ENCODE results near the gene TAS1R3. TPM values are rescaled to one million over a fixed set of nuclear protein-coding genes. Genes with fewer than 3 reads are reported as not detected.
A peak's percentile ranks its signal among the peaks of the same experiment; 100 is the strongest.
"Not testable (repeated sequence)": the region's sequence is repeated elsewhere in the genome, so short reads cannot be mapped to it uniquely, and the experiment has no call there.

Gene TAS1R3
- total RNA-seq, 3 donors from 2014 or later: 0.15 to 0.29 (median 0.19) TPM

DNA sequence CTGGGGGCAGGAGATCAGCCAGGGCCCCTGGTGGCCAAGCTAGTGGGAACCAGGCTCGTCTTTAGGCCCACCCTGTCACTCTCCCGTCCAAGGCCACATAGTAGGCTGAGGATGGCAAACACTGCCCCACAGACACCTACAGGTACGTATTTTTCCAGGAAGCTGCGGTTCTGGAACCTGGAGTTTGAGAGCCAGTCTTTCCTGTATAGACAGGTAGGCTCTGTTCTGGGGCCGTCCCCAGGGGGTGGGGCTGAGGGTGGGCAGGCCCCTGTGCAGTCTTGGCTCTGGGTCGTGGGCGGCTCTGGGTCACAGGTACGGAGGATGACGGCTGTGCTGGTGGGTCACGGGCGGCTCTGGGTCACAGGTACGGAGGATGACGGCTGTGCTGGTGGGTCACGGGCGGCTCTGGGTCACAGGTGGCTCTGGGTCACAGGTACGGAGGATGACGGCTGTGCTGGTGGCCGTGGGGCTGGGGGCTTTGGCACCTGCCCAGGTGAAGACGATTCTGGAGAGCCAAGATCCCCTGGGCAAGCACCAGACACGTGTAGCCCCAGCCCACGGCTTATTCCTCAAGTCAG, 20.5 kb upstream of the TAS1R3 start:
- H3K4me3 Mint-ChIP-seq: peak overlapping the region; percentile 79
- H3K36me3 Mint-ChIP-seq (ENCODE audit: insufficient read depth): peaks cover 8% of the 10 kb centered on the region
- DNase-seq (no peak), ATAC-seq (no peak)
- H3K9me3 Mint-ChIP-seq: no peaks in the 10 kb centered on the region
- H3K27me3 Mint-ChIP-seq (ENCODE audit: low read depth): no peaks in the 10 kb centered on the region
- H3K4me1 Mint-ChIP-seq (ENCODE audit: low read depth): peaks cover 16% of the 10 kb centered on the region

DNA sequence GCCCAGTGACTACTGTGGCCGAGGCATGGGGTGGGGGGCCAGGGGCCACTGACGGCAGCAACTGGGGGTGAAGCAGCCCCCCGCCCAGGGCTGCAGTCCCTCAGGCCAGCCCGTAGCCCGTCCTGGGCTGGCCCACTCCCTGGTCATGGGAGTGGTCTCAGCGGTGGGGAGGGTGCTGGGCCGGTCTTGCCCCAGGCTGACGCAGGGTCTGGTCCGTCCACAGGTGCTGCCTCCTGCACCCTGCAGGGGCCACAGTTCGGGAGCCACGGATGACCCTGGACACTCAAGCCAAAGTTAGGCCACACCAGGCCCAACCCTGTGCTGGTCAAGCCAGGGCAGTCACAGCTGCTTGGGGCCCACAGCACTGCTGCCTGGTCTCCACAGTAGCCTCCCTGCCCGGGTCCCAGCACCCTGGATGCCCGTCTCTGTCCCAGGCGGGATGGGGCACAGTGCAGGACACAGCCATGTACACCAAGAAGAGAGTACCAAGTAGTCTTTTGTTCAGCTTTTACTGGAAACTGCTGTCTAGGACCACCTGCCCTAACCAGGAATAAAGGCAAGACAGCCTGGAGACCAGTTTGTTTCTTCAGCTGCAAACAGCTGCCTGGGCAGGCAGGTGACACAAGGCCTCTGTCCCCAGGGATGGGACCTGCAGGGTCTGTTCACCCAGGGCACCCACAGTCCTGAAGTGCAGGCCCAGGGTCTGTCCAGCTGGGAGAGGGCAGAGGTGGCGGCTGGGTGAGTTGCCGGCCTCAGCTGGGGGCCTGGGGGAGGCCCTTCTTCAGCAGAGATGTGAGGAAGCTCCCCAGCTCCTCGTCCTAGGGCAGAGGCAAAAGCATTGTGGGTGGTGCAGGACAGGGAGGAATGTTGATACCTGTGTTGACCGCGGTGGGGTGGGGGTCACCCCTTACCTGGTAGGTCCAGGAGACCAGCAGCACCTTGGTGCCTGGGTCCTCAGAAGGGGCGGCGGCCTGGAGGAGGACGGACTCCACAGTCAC, 19.7 kb upstream of the TAS1R3 start:
- no peak for ATAC-seq
- no peaks in the 10 kb centered on the region for H3K9me3 Mint-ChIP-seq
- H3K36me3 Mint-ChIP-seq (ENCODE audit: insufficient read depth): peaks cover 8% of the 10 kb centered on the region
- no peak overlapping the region for H3K4me3 Mint-ChIP-seq
- peaks cover 8% of the 10 kb centered on the region for H3K4me1 Mint-ChIP-seq (ENCODE audit: low read depth)
- DNase-seq: no peak
- H3K27me3 Mint-ChIP-seq (ENCODE audit: low read depth): no peaks in the 10 kb centered on the region

DNA sequence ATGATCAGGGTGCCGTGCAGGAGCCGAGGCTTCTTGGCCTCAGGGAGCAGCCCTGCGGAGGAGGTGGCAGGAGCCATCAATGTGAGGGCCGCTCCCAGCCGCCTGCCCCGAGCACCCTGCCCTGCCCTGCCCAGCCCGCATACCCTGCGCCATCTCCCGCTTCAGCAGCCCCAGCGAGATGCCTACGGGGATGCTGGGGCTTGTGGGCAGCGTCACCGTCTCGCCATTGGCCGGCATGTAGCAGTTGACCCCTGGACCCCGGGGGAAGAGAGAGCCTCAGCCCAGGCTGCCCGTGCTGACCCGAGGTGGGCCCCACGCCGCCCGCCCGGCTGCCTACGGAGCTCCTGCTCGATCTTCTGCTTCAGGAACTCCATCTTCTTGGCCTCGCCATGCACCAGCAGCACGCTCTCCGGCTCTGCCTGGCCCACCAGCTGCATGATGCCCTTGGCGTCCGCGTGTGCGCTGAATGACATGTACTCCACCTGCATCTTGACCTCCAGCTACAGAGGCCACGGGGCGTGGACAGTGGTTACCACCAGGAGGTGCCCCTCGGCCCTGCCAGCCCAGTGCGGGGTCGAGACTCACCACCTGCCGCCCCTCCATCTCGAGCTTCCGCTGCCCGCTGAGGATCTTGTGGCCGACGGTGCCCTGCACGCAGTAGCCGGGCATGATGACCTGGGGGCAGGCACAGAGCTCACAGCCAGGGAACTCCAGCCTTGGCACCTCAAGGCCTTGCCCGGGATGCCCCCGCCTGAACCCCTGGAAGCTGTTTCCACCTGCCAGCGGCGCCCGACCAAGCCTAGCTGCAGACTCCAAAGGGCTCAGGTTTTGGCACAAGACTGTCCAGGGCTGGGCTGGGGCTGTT, 18.4 kb upstream of the TAS1R3 start:
- H3K36me3 Mint-ChIP-seq (ENCODE audit: insufficient read depth): peaks cover 13% of the 10 kb centered on the region
- no peaks in the 10 kb centered on the region for H3K9me3 Mint-ChIP-seq
- H3K4me1 Mint-ChIP-seq (ENCODE audit: low read depth): no peaks in the 10 kb centered on the region
- no peak overlapping the region for H3K4me3 Mint-ChIP-seq
- no peak for ATAC-seq
- no peaks in the 10 kb centered on the region for H3K27me3 Mint-ChIP-seq (ENCODE audit: low read depth)
- DNase-seq: no peak

DNA sequence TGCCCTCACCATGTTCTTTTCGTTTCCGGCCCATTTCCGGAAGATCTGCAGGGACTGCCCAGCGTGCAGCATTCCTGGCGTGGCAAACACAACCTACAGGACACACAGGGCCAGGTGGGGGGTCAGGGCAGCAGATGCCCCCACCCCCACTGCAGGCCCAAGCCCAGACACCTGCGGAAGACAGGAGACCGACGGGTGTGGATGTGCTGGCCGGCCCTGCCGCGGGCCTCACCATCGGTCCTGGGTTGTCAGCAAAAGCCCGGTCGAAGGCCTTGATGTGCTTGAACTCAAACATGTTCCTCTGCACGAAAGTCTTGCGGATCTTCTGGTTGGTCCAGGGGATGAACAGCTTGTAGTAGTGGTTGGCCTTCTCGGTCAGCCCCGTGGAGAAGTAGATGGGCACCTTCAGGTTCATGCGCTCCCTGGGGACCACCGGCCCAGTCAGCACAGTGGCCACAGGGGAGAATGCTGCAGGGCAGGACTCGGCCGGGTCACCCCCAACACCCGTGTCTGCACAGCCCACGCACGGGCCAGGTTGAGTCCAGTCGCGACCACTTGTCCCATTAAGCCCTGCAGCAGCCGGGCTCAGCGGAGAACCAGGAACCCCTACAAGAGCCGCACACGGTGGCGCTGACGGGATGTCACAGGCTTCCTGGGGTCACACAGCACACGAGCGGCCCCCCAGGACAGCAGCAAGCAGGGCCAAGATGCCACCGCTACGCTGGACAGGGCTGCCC, 17.4 kb upstream of the TAS1R3 start:
- DNase-seq: no peak
- H3K4me1 Mint-ChIP-seq (ENCODE audit: low read depth): no peaks in the 10 kb centered on the region
- ATAC-seq: no peak
- no peaks in the 10 kb centered on the region for H3K27me3 Mint-ChIP-seq (ENCODE audit: low read depth)
- H3K36me3 Mint-ChIP-seq (ENCODE audit: insufficient read depth): peaks cover 13% of the 10 kb centered on the region
- no peak overlapping the region for H3K4me3 Mint-ChIP-seq
- H3K9me3 Mint-ChIP-seq: no peaks in the 10 kb centered on the region

DNA sequence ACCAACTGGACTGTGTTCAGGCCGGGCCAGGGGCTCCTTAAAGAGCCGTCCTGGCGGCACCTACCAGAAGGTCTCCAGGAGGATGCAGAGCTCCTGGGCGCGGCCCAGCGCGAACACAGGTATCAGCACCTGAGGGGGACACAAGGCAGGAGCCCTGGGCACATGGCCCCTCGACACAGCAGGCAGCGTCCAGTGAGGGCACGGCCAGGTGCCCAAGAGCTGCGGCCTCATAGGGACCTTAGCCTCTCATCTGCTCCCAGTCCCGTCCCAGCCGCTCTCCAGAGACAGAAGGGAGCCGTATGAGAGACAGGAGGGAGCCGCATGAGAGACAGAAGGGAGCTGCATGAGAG, 16.9 kb upstream of the TAS1R3 start:
- H3K36me3 Mint-ChIP-seq (ENCODE audit: insufficient read depth): peaks cover 13% of the 10 kb centered on the region
- ATAC-seq (no peak), DNase-seq (no peak)
- H3K27me3 Mint-ChIP-seq (ENCODE audit: low read depth): no peaks in the 10 kb centered on the region
- H3K9me3 Mint-ChIP-seq: no peaks in the 10 kb centered on the region
- no peaks in the 10 kb centered on the region for H3K4me1 Mint-ChIP-seq (ENCODE audit: low read depth)
- no peak overlapping the region for H3K4me3 Mint-ChIP-seq

DNA sequence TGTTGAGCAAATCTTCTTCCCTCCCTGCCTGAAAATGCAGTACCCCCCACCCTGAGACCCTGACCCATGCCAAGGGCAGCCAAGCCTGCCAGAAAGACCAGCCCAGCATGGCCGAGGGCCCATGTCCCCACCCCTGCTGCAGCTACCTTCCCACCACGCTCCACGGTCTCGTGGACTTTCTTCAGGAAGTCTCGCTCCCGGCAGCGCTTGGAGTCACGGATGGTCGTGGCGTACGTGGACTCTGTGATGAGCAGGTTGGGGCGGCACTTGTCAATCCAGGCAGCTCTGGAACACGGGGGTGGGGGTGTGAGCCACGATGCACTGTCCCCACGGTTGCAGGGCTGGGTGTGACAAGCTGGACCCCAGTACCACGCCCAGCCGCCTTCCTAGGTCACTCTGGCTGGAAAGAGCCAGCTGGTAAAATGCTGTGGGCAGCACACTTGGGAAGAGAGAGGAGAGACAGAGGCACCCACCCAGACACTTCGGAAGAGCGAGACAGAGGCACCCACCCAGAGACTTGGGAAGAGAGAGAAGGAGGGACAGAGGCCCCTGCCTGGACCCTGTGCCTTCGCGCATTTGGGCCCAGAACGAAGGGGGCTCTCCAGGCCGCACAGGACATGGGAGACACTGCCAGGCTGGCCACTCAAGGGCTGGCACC, 16.3 kb upstream of the TAS1R3 start:
- H3K27me3 Mint-ChIP-seq (ENCODE audit: low read depth): no peaks in the 10 kb centered on the region
- H3K9me3 Mint-ChIP-seq: no peaks in the 10 kb centered on the region
- no peak for ATAC-seq
- peaks cover 13% of the 10 kb centered on the region for H3K36me3 Mint-ChIP-seq (ENCODE audit: insufficient read depth)
- no peak overlapping the region for H3K4me3 Mint-ChIP-seq
- DNase-seq: no peak
- no peaks in the 10 kb centered on the region for H3K4me1 Mint-ChIP-seq (ENCODE audit: low read depth)

DNA sequence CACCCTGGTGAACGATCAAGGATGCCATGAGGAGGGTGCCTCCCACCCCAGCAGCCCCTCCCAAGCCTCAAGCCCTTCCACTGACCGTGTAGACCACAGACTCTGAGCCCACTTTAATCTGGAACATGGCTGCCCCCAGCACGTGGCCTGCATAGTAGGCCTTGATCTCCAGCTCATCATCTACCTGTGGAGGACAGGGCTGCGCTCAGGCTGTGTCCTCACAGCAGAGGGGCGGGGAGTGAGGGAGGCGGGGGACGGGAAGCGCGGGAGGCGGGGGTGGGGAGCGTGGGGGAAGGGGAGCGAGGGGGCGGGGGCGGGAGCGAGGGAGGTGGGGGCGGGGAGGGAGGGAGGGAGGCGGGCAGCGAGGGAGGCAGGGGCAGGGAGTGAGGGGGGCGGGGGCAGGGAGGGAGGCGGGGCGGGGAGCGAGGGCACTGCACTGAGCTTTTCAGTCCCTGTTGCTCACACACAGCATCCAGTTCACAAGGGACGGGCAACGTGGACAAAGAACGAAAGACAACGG, 15.6 kb upstream of the TAS1R3 start:
- no peak for ATAC-seq
- Mint-ChIP-seq H3K9me3 (no peaks in the 10 kb centered on the region), H3K4me3 (no peak overlapping the region), H3K4me1 (ENCODE audit: low read depth) (no peaks in the 10 kb centered on the region), H3K36me3 (ENCODE audit: insufficient read depth) (peaks cover 13% of the 10 kb centered on the region), H3K27me3 (ENCODE audit: low read depth) (no peaks in the 10 kb centered on the region)
- no peak for DNase-seq

DNA sequence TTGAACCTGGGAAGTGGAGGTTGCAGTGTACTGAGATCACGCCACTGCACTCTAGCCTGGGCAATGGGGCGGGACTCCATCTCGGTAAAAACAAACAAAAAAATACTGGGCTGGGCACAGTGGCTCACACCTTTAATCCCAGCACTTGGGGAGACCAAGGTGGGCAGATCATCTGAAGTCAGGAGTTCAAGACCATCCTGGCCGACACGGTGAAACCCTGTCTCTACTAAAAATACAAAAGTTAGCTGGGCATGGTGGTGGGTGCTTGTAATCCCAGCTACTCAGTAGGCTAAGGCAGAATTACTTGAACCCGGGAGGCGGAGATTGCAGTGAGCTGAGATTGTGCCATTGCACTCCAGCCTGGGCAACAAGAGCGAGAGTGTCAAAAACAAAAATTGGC, 14.9 kb upstream of the TAS1R3 start:
- peaks cover 13% of the 10 kb centered on the region for H3K36me3 Mint-ChIP-seq (ENCODE audit: insufficient read depth)
- H3K4me3 Mint-ChIP-seq; ATAC-seq; H3K9me3 Mint-ChIP-seq; DNase-seq; H3K27me3 Mint-ChIP-seq (ENCODE audit: low read depth); H3K4me1 Mint-ChIP-seq (ENCODE audit: low read depth): not testable (repeated sequence)

DNA sequence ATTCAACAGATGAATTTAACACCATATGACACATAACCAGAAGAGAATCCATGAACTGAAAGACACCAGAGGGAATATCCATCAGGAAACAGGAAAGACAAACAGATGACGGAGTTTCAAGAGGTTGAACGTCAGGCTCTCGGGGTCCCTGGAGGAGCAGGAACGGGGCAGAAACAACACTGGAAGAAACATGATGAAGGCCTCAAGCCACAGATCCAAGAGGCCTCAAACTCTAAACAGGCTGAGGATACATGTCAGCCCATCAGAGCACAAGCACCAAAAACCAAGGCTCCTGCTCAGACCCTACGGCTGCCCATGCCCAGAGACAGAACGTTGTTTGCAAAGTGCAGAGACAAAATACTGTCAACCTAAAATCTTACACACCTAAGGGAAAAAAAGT, 13.7 kb upstream of the TAS1R3 start:
- Mint-ChIP-seq H3K9me3 (no peaks in the 10 kb centered on the region), H3K36me3 (ENCODE audit: insufficient read depth) (peaks cover 13% of the 10 kb centered on the region)

DNA sequence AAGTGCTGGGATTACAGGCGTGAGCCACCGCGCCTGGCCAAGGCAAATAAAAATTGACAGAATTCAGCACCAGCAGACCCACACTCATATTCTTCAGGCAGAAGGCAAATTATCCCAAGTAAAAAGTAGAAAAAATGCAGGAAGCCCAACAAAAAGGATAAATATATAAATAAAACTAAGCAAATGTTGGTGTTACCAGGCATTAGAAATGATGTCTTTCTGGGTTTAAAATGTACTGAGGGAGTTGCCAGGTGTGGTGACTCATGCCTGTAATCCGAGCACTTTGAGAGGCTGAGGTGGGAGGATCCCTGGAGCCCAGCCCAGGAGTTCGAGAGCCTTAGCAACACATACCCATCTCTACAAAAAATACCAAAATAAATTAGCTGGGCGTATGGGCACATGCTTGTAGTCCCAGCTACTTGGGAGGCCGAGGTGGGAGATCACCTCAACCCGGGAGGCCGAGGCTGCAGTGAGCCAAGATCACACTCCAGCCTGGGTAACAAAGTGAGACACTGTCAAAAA, 12.9 kb upstream of the TAS1R3 start:
- ATAC-seq: no peak
- Mint-ChIP-seq H3K4me3 (no peak overlapping the region), H3K27me3 (ENCODE audit: low read depth) (no peaks in the 10 kb centered on the region), H3K36me3 (ENCODE audit: insufficient read depth) (peaks cover 13% of the 10 kb centered on the region), H3K9me3 (no peaks in the 10 kb centered on the region), H3K4me1 (ENCODE audit: low read depth) (peaks cover 12% of the 10 kb centered on the region)
- DNase-seq: no peak

More for the DNA sequence above, 13.7 kb upstream of the TAS1R3 start:
- ATAC-seq (no peak), DNase-seq (no peak)
- Mint-ChIP-seq H3K27me3 (ENCODE audit: low read depth) (no peaks in the 10 kb centered on the region), H3K4me3 (no peak overlapping the region), H3K4me1 (ENCODE audit: low read depth) (peaks cover 8% of the 10 kb centered on the region)

DNA sequence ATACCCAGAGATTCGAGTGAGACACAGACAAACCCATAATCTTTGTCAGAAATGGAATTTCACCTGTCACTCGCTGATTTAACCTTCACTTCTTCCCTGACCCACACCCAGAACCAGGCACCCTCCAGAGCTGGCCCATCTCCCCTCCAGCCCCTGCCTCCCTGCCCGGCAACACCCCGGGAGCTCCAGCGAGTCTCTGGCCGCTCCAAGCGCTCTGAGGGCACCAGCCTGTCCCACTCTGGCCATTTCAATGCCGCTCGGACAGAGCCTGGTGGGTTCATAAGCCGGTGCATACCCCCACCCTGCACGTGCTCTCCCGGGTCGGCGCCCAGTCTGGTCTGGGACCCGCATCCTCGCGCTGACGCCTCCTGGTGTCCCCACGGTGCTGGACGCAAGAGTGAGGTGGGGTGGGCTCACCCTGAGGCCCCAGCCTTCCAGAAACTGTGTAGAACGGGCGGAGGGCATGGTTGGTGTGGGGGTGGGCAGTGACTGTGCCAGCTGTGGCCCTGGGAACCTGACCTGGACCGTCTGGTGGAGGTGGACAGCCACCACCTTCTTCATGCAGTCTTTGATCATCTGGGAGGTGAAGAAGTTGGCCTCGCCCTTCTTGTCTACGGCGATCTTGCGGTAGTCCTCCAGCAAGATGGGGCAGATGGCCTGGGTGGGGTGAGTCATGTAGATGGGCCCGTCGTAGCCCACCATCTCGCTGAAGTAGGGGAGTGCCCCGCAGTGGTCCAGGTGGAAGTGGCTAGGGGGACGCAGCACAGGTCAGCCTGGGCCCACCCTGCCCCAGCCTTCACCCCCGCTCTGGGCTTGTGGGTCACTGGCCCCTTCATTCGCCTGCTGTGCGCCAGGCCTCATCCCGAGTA, 12.1 kb upstream of the TAS1R3 start:
- Mint-ChIP-seq H3K4me3 (no peak overlapping the region), H3K36me3 (ENCODE audit: insufficient read depth) (peaks cover 12% of the 10 kb centered on the region), H3K27me3 (ENCODE audit: low read depth) (no peaks in the 10 kb centered on the region), H3K9me3 (no peaks in the 10 kb centered on the region), H3K4me1 (ENCODE audit: low read depth) (peaks cover 17% of the 10 kb centered on the region)
- DNase-seq (no peak), ATAC-seq (no peak)

DNA sequence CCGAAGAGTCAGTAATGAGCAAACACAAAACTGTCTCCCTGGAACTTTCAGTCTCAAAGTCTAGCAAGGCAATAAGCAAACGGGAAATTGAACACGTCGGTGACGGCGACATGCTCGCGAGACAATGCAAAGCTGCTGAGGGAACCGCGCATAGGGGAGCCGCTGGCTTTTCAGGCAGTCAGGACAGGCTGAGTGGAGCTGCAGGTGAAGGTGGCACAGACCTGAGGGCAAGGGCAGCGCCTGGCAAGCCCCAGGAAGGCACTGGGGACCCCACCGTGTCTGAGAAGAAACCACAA, 11.5 kb upstream of the TAS1R3 start:
- Mint-ChIP-seq H3K27me3 (ENCODE audit: low read depth) (no peaks in the 10 kb centered on the region), H3K9me3 (no peaks in the 10 kb centered on the region), H3K36me3 (ENCODE audit: insufficient read depth) (peaks cover 12% of the 10 kb centered on the region), H3K4me3 (no peak overlapping the region), H3K4me1 (ENCODE audit: low read depth) (peaks cover 19% of the 10 kb centered on the region)
- no peak for DNase-seq
- no peak for ATAC-seq
